HepG2 (cell line): ENCODE data around the gene RAB33A. TPM values are rescaled to one million over a fixed set of nuclear protein-coding genes. Genes with fewer than 3 reads are reported as not detected.
"Not testable (repeated sequence)": the region's sequence is repeated elsewhere in the genome, so short reads cannot be mapped to it uniquely, and the experiment has no call there.

Source experiments
- ATAC-seq: fragments of 200-7000 bp; cut with Tn5 transposase; 3 replicates; pipeline ENCODE4 v1.9.1; 2020; ENCODE audit warnings: mild to moderate bottlenecking, moderate library complexity
- BruUV-seq: library from RNA; stranded (reverse); fragments of 400-500 nt; replicated peaks from 2 replicates; lab custom pipeline; 2021; lab: Mats Ljungman, UMichigan
- CTCF ChIA-PET: fragments of 300-600 bp; formaldehyde crosslinking; extraction: SDS; loops from one replicate; lab custom pipeline; 2021; ENCODE audit warnings: low total read pairs, inconsistent platforms, low intra/inter-chr PET ratio; lab: Yijun Ruan, JAX
- POLR2A ChIA-PET: fragments of 350-600 bp; sonication (Branson Sonifier 250); formaldehyde crosslinking; loops from one replicate; lab custom pipeline; 2020; ENCODE audit warnings: antibody characterized with exemption, inconsistent platforms; lab: Yijun Ruan, JAX
- DNase-seq: peaks from one replicate; pipeline ENCODE4 v3.0.0-alpha.2; 2015; ENCODE audit warnings: low spot score
- FAIRE-seq: peaks from 3 replicates; lab custom pipeline; 2011; peaks lifted over from hg19 to GRCh38; lab: Jason Lieb, UNC
- H2AFZ ChIP-seq: one replicate; pipeline ENCODE4 v1.6.1; 2011; ENCODE audit warnings: low read length, inconsistent platforms
- H3K27ac ChIP-seq: fragments of 300-600 bp; 3 replicates; pipeline ENCODE4 v1.8.0; 2011; ENCODE audit warnings: mixed run types, mild to moderate bottlenecking, mixed read lengths, low read length, inconsistent platforms; ENCODE audit not compliant: insufficient read depth; ENCODE audit errors: extremely low read length
- H3K27me3 ChIP-seq, 2 experiments: fragments of 200-600 bp in 1 of 2; 2 replicates in 1 of 2; 3 replicates in 1 of 2; pipeline versions ENCODE4 v1.6.0 to v1.8.0; 2011; ENCODE audit warnings: low read length in 2 of 2, mild to moderate bottlenecking in 2 of 2, moderate library complexity in 2 of 2, inconsistent platforms in 1 of 2; ENCODE audit not compliant: insufficient read depth in 2 of 2, control insufficient read depth in 1 of 2
- H3K36me3 ChIP-seq, 2 experiments: fragments of 200-600 bp in 1 of 2; replicated peaks in 1 of 2; 2 replicates in 1 of 2; 3 replicates in 1 of 2; pipeline versions ENCODE4 v1.5.1 to v1.8.0; 2011; ENCODE audit warnings: low read length in 2 of 2, inconsistent platforms in 1 of 2; ENCODE audit not compliant: insufficient read depth in 2 of 2, control insufficient read depth in 1 of 2
- H3K4me1 ChIP-seq: 2 replicates; pipeline ENCODE4 v1.5.1; 2012; ENCODE audit warnings: low read length, inconsistent platforms; ENCODE audit not compliant: insufficient read depth
- H3K4me2 ChIP-seq: 2 replicates; pipeline ENCODE4 v1.6.0; 2011; ENCODE audit warnings: low read depth, low read length, inconsistent platforms
- H3K4me3 ChIP-seq, 3 experiments: fragments of 200-600 bp in 1 of 3; sonication (generic), shearing (Covaris generic) in 1 of 3; replicated peaks in 1 of 3; 2 replicates each; pipeline ENCODE4 v1.5.1; 2011 to 2016; ENCODE audit warnings: low read length in 3 of 3, inconsistent platforms in 2 of 3, low read depth in 2 of 3, mild to moderate bottlenecking in 2 of 3, control low read depth in 1 of 3, mixed read lengths in 1 of 3; ENCODE audit not compliant: insufficient read depth in 1 of 3
- H3K79me2 ChIP-seq: one replicate; pipeline ENCODE4 v1.6.1; 2011; ENCODE audit warnings: low read length, inconsistent platforms; ENCODE audit not compliant: insufficient read depth
- H3K9ac ChIP-seq: 2 replicates; pipeline ENCODE4 v1.6.0; 2011; ENCODE audit warnings: mild to moderate bottlenecking, low read depth, low read length, inconsistent platforms; ENCODE audit not compliant: insufficient read depth
- H3K9me3 ChIP-seq: 2 replicates; pipeline ENCODE4 v1.5.1; 2012; ENCODE audit warnings: mild to moderate bottlenecking, low read length
- H4K20me1 ChIP-seq: 2 replicates; pipeline ENCODE4 v1.6.0; 2011; ENCODE audit warnings: inconsistent platforms, mild to moderate bottlenecking, low read length, moderate library complexity; ENCODE audit not compliant: insufficient read depth
- WGBS: methylation state at CpG from one replicate; pipeline ENCODE4 v1.1.6; 2017; ENCODE audit warnings: low lambda C conversion rate; 5-methylcytosine and 5-hydroxymethylcytosine counted together
- in situ Hi-C: cut with HindIII; loops from 2 replicates; pipeline ENCODE4 v1.10.0; 2017; ENCODE audit warnings: low pct_unique_long_range_greater_than_20kb; ENCODE audit not compliant: extremely low pct_ligation_motif_present
- intact Hi-C: fragments of 100-400 bp; cut with micrococcal nuclease; formaldehyde crosslinking; loops from one replicate; pipeline ENCODE4 v1.10.0; 2022; ENCODE audit not compliant: unreplicated experiment
- polyA plus RNA-seq, 8 experiments: library from polyadenylated mRNA; depleted of rRNA in 3 of 8; stranded (reverse) in 7 of 8; unstranded in 1 of 8; fragments of >200 nt; fragmentation: Illumina TruSeq in 4 of 8; extraction: Trizol in 4 of 8; gene quantifications; 2 replicates each; pipeline versions ENCODE4 v1.2.1 to v1.2.3, GENCODE V29; 2011 to 2016; ENCODE audit warnings: low read depth in 4 of 8, missing spikeins in 1 of 8, mixed read lengths in 1 of 8; ENCODE audit not compliant: insufficient read depth in 1 of 8
- total RNA-seq, 5 experiments: library from RNA; depleted of rRNA; stranded (reverse); fragments of >200 nt; fragmentation: Illumina TruSeq; extraction: Trizol; gene quantifications; 2 replicates each; pipeline ENCODE4 v1.2.3, GENCODE V29; 2016; ENCODE audit warnings: low read depth in 1 of 5

The RAB33A gene
- total and polyA plus RNA-seq, 2 of the 13 experiments (the other 11 are each of a cell fraction or from before 2014, with no cell fraction given), result 0.26 TPM; not detected in 1

- H3K9ac ChIP-seq, H2AFZ ChIP-seq, CTCF ChIA-PET, POLR2A ChIA-PET, intact Hi-C loops, H3K79me2 ChIP-seq, H3K27ac ChIP-seq, H3K9me3 ChIP-seq, H3K27me3 ChIP-seq, DNase-seq, H4K20me1 ChIP-seq, ATAC-seq, FAIRE-seq, H3K36me3 ChIP-seq, BruUV-seq, H3K4me2 ChIP-seq, H3K4me1 ChIP-seq, H3K4me3 ChIP-seq, in situ Hi-C loops: not testable (repeated sequence)
- 89% methylated on average over 4 of the region's 4 CpGs for WGBS
These were observed 59.4 kb downstream of the RAB33A start for GRCh38 chrX:130231184-130231583.

Other genes starting within 250 kb of the RAB33A start
- gene BCORL1, start 189.3 kb upstream of the RAB33A start, total RNA-seq (2016; rRNA removed; fragmentation: Illumina TruSeq; extraction: Trizol), result 1.4 and 4.1 TPM in 2 replicates
- 0.67 and 0.71 TPM in 2 replicates for gene BCORL1, start 189.3 kb upstream of the RAB33A start, polyA plus RNA-seq (2011; rRNA removed)
- gene ELF4, start 61.5 kb upstream of the RAB33A start, total RNA-seq (2016; rRNA removed; fragmentation: Illumina TruSeq; extraction: Trizol), result 1.3 and 1.5 TPM in 2 replicates
- gene ELF4, start 61.5 kb upstream of the RAB33A start, polyA plus RNA-seq (2011; rRNA removed), result 2.6 and 3.2 TPM in 2 replicates
- gene AIFM1, start 6.1 kb upstream of the RAB33A start, total RNA-seq (2016; rRNA removed; fragmentation: Illumina TruSeq; extraction: Trizol), result 46.9 and 69.3 TPM in 2 replicates
- 35.0 and 42.8 TPM in 2 replicates for gene AIFM1, start 6.1 kb upstream of the RAB33A start, polyA plus RNA-seq (2011; rRNA removed)
- gene ZNF280C, start 96.9 kb downstream of the RAB33A start, total RNA-seq (2016; rRNA removed; fragmentation: Illumina TruSeq; extraction: Trizol), result 3.3 and 5.4 TPM in 2 replicates
- gene ZNF280C, start 96.9 kb downstream of the RAB33A start, polyA plus RNA-seq (2011; rRNA removed), result 2.7 and 3.0 TPM in 2 replicates
- 7.4 and 14.0 TPM in 2 replicates for gene SLC25A14, start 168.0 kb downstream of the RAB33A start, total RNA-seq (2016; rRNA removed; fragmentation: Illumina TruSeq; extraction: Trizol)
- 12.8 and 15.6 TPM in 2 replicates for gene SLC25A14, start 168.0 kb downstream of the RAB33A start, polyA plus RNA-seq (2011; rRNA removed)
- gene GPR119, start 213.7 kb downstream of the RAB33A start, total RNA-seq (2016; rRNA removed; fragmentation: Illumina TruSeq; extraction: Trizol), result 2.2 and 2.6 TPM in 2 replicates
- 3.5 and 5.5 TPM in 2 replicates for gene GPR119, start 213.7 kb downstream of the RAB33A start, polyA plus RNA-seq (2011; rRNA removed)
- gene RBMX2, start 230.0 kb downstream of the RAB33A start, total RNA-seq (2016; rRNA removed; fragmentation: Illumina TruSeq; extraction: Trizol), result 24.4 and 29.2 TPM in 2 replicates
- 10.6 and 13.9 TPM in 2 replicates for gene RBMX2, start 230.0 kb downstream of the RAB33A start, polyA plus RNA-seq (2011; rRNA removed)